ENCODE results near the gene NPAS4. TPM values are rescaled to one million over a fixed set of nuclear protein-coding genes. Genes with fewer than 3 reads are reported as not detected.

Gene NPAS4
- total RNA-seq (2021) (0.27 to 0.79 TPM (median 0.44 TPM) in 3 replicates), Bru-seq, nascent RNA (percentile 19 among the genes with signal in this experiment)
- long read RNA-seq, experiment 1 = 0 reads
- long read RNA-seq, experiment 2 = 0 reads
- long read RNA-seq, experiment 3 = 0 reads

- peaks cover 27% of the 10 kb centered on the region for H3K4me1 Mint-ChIP-seq
- H3K36me3 Mint-ChIP-seq = no peaks in the 10 kb centered on the region
- POLR2A ChIA-PET = interaction anchor here (0.6 to 1.6 kb wide), 14 partner anchors 9 to 258 kb away, joined by 3 to 9 read pairs (median 4); partner anchors contain the start of genes CD248, DPP3, MRPL11 and RBM4B
- DNase-seq (ENCODE audit: low spot score) (peak; percentile 58), ATAC-seq (0 out of 2 replicates have a peak, but pooled peaks have one; percentile 4)
- no peaks in the 10 kb centered on the region for H3K9me3 Mint-ChIP-seq
- CTCF ChIA-PET = interaction anchor here (0.7 to 5.2 kb wide), 27 partner anchors 8 to 555 kb away, joined by 3 to 56 read pairs (median 6); partner anchors contain the start of genes DPP3, MRPL11, PELI3 and RBM4B
- peaks cover 74% of the 10 kb centered on the region for H3K27me3 Mint-ChIP-seq (ENCODE audit: low read depth)
- peak within 1 kb of the TSS; percentile 68 for H3K4me3 Mint-ChIP-seq
- TF ChIP-seq ZNF232 (CRISPR knock-in tag; IDR thresholded peaks at IDR 0.05) (no peak), JUN (CRISPR knock-in tag; IDR thresholded peaks at IDR 0.05) (no peak), CREM (CRISPR knock-in tag; IDR thresholded peaks at IDR 0.05) (no peak), ZMAT4 (CRISPR knock-in tag; IDR thresholded peaks at IDR 0.05) (no peak), NFYB (CRISPR knock-in tag; conservative IDR thresholded peaks at IDR 0.05; ENCODE audit: low read depth) (no peak), ATF1 (CRISPR knock-in tag; IDR thresholded peaks at IDR 0.05) (no peak), HMGA2 (CRISPR knock-in tag; IDR thresholded peaks at IDR 0.05) (no peak), STAT6 (CRISPR knock-in tag; conservative IDR thresholded peaks at IDR 0.05; ENCODE audit: low read depth) (no peak), HMGXB4 (CRISPR knock-in tag; IDR thresholded peaks at IDR 0.05) (no peak), ETV6 (CRISPR knock-in tag; IDR thresholded peaks at IDR 0.05) (no peak)
- no peak within 1 kb of the TSS for H3K27ac Mint-ChIP-seq
These were observed at the start of gene NPAS4 for GRCh38 chr11:66420671-66421476. NPAS4 (plus strand) TSS chr11:66421035; CDS start chr11:66421180, 145 bp downstream.

- POLR2A ChIA-PET = interaction anchor here (0.7 to 2.8 kb wide), 7 partner anchors 14 to 83 kb away, joined by 3 to 12 read pairs (median 3); partner anchors contain the start of genes BRMS1, CD248 and YIF1A
- ATAC-seq (peak; percentile 88), DNase-seq (ENCODE audit: low spot score) (peak; percentile 98)
- Mint-ChIP-seq H3K27ac (peak within 1 kb of the TSS; percentile 96), H3K4me3 (peak within 1 kb of the TSS; percentile 95), H3K27me3 (ENCODE audit: low read depth) (no peaks in the 10 kb centered on the region), H3K9me3 (no peaks in the 10 kb centered on the region), H3K4me1 (peaks cover 27% of the 10 kb centered on the region), H3K36me3 (peaks cover 28% of the 10 kb centered on the region)
- CTCF ChIA-PET = interaction anchor here (0.6 to 6.8 kb wide), 15 partner anchors 8 to 120 kb away, joined by 3 to 53 read pairs (median 7); partner anchors contain the start of genes MRPL11, NPAS4 and RIN1
- TF ChIP-seq SMAD4 (CRISPR knock-in tag; IDR thresholded peaks at IDR 0.05) (no peak), JUN (CRISPR knock-in tag; IDR thresholded peaks at IDR 0.05) (no peak), ESRRA (CRISPR knock-in tag; IDR thresholded peaks at IDR 0.05; ENCODE audit: borderline replicate concordance) (0 out of 2 replicates have a peak, but pooled peaks have one; percentile 19), CREB1 (CRISPR knock-in tag; IDR thresholded peaks at IDR 0.05) (no peak), PREB (CRISPR knock-in tag; IDR thresholded peaks at IDR 0.05; ENCODE audit: borderline replicate concordance) (no peak), ZNF121 (CRISPR knock-in tag; IDR thresholded peaks at IDR 0.05) (no peak), GTF2I (CRISPR knock-in tag; conservative IDR thresholded peaks at IDR 0.05) (no peak), STAT6 (CRISPR knock-in tag; conservative IDR thresholded peaks at IDR 0.05; ENCODE audit: low read depth) (0 out of 2 replicates have a peak, but pooled peaks have one; percentile 31), E2F4 (CRISPR knock-in tag; IDR thresholded peaks at IDR 0.05; ENCODE audit: borderline replicate concordance, low read depth) (no peak), ETV6 (CRISPR knock-in tag; IDR thresholded peaks at IDR 0.05) (no peak), CTCF (IDR thresholded peaks at IDR 0.05) (no peak)
These were observed 49.0 kb upstream of the NPAS4 start, which contains the start of gene SLC29A2 for GRCh38 chr11:66371627-66372415. SLC29A2 (minus strand) TSS chr11:66371760; CDS start chr11:66371591, 169 bp downstream.
